ENCODE results near the gene HMX3.
A peak's percentile ranks its signal among the peaks of the same experiment; 100 is the strongest.
"Not testable (repeated sequence)": the region's sequence is repeated elsewhere in the genome, so short reads cannot be mapped to it uniquely, and the experiment has no call there.

HMX3 gene

DNA sequence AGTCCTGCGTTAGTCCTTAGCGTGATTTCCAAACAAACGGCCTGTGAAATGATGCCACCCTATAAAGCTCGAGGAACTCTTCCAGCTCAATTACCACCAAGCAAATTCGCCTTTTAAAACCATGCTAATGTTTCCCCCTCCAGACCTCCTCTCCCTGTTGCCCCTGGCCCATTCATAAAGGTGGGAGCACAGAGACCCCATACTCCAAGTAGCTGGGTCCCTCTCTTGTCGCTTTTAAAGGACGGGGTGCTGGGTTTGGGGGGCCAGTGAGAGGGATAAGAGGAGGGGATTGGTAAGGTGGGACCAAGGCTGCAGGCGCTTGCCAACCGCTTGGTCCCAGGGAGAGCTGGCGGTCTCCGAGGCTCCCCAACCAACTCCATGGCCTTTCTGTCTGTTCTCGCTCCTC is 13.4 kb downstream of the HMX3 start:
- DNase-seq = no peak

DNA sequence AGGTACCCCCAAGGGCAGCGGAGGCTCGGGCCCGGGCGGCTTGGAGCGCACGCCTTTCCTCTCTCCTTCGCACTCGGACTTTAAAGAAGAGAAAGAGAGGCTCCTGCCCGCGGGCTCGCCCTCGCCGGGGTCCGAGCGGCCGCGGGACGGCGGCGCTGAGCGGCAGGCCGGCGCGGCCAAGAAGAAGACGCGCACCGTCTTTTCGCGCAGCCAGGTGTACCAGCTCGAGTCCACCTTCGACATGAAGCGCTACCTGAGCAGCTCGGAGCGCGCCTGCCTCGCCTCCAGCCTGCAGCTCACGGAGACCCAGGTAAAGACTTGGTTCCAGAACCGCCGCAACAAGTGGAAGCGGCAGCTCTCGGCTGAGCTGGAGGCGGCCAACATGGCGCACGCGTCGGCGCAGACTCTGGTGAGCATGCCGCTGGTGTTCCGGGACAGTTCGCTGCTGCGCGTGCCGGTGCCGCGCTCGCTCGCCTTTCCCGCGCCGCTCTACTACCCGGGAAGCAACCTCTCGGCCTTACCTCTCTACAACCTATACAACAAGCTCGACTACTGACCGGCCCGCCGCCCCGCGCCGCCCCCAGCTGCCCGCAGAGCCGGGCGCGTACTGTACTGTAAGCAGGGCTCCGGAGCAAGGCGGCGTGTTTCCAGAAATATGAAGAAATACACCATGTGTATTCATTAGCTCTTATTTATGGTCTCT is 13.9 kb downstream of the HMX3 start:
- no peak for DNase-seq

DNA sequence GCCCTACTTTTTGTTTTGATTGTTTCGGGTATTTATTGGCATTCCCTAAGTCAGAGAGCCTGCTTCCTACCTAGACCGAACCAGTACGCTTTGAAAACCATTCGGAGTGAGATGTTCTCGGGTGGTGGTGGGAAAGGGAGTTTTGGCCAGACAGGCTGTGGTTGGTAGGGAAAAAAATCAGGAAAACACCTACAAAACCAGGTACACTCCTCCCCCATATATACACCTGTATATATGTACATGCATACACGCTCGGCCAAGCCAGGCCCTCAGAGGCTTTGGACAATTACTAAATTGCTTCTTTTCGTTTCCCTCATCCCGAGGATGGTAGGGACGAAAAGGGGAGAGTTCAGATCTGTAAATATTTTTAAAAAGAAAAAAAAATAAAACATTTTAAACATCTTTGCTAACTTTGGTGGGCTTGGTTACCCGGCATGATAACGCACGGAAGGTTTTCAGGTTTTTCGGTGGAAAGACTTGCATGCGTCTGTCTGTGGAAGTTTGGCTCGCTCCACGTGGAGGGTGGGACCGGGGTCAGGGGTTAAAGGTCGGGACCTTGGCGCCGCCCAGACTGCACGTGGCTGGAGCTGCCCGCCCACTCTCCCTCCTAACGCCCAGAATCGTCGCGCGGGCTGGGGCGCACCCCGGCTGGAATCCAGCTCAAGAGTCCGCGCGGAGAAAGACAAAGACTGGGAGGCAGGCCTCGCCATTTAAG is 14.7 kb downstream of the HMX3 start:
- no peak for DNase-seq

DNA sequence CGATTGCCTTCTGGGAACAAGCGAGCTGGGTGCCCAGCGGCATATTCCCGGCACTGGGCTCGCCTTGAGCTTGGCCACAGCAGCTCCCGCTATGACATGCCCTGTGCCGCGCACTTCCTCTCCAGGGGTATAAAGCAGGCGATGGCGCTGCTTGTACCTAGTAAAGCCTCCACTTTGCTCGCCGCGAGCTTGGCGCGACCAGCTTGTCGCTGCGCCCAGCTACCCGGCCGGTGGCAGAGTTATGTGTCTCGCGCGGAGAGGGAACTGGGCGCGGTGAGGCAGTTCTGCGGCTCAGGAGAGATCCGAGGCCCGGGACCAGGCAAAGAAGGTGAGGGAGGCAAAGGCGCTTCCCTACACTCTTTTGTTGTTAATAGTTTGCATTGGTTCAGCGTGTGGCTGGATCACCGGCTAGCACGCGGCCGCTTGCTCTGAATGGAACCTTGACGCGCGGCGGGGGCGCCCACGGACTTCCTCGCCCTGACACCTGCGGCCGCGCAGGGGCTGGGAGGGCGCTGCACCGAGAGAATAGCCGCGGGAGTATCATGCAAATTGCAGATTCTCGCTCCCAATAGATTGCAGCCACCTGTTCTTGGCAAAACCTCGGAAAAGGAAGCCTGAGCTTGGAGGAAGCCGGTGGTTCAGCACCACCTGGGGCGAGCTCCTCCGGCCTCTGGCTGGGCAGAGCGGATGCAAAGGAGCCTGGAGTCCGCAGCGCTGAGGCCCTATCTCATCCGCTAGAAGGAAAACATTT is 15.4 kb downstream of the HMX3 start:
- no peak for DNase-seq

GRCh38 chr10:123151737-123152135 is 16.0 kb downstream of the HMX3 start:
- no peak for DNase-seq

DNA sequence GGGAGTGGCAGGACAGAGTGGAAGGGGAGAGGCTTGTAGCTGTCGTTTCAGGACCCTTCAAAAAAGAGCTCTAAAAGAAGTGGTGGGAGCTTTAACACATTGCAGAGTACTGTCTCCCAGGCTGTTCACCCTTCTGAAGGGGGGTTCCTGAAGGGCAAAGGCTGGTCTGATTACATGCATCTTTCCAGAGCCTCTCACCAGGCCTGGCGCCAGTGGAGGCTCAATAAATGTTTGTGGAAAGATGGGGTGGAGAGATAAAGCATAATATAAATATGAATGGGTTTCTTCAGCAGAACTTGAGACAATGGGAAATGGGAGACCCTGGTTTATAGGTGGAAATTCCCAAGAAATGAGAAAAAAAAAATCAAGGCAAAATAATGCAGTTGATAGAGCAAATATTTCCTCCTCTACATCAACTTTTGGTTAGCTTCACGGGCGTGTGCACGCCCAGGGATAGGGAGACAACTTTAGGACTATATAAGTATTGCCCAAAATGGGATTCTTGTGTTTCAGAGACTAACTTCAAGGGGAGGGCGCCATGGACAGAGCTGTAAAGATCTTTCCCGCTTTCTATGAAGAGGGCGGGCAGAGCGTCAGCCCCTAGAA is 17.8 kb downstream of the HMX3 start:
- DNase-seq = no peak

GRCh38 chr10:123154092-123154710 is 18.4 kb downstream of the HMX3 start, which contains the start of gene BUB3:
TSS of gene BUB3 (plus strand) at chr10:123154402. CDS start at chr10:123154918, 516 bp downstream.
- DNase-seq = peak; percentile 95

DNA sequence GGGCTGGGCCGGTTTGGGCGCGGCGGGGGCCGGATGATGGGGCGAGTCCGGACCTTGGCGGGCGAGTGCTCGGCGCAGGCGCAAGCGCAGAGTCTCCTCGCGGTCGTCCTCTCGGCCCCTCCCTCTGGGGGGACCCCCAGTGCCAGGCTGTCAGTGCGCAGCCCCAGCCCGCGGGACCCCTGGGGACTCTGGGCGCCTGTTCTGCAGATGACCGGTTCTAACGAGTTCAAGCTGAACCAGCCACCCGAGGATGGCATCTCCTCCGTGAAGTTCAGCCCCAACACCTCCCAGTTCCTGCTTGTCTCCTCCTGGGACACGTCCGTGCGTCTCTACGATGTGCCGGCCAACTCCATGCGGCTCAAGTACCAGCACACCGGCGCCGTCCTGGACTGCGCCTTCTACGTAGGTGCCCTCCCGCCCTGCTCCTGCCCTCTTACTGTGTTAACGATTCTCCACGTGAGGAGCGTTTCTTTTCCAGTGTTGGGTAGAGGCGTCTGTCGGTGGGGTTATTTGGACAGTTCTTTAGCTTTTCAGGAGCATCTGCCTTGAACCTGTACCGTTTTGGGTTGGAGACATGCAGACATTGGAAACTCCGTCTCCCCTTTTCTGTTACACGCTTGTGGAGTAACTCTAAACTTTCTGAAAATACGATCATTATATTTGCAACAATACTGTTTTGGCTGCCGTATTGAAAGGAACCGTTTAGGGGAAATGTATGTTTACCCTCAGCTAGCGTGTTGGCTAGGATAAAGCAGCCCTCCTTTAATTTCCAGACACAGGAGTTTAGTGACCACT is 19.1 kb downstream of the HMX3 start:
- peak; percentile 5 for DNase-seq

DNA sequence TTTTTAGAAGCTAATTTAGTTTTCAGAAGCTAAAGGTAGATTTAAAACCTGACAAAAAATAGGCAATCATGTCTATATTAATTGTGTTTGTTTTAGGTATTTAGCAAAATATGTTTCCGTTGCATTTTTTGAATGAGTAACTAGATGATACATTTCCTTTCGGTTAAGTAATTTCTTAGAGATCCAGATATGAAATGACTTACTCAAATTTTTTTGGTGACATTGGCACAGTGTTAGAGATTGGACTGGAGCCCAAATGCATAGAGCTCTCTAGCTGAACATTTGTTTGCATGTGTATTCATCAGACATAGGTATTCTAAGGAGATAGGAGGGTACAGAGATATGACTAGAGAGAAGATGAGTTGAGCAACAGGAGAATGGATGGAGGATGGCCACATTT is 20.3 kb downstream of the HMX3 start:
- DNase-seq = no peak

DNA sequence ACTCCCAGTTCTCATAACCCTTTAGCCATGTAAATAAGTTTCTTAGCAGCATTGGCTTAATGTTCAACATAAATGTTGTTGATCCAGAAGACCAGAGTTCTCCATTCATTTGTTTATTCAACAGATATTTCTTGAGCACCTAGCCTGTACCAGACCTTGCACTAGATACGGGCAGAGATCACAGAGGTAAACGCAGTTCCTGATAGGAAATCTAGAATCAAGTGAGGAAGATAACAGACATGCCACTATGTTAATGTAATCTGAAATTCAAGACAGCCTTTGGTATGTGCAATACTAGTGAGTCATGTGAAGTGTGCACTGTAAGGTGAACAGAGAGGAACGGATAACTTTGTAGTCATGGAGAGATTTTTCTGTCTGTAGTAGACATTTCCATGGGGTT is 21.4 kb downstream of the HMX3 start:
- DNase-seq = no peak

- DNase-seq = no peak
Measured at GRCh38 chr10:123158682-123159081, 22.9 kb downstream of the HMX3 start.

GRCh38 chr10:123160311-123160980 is 24.7 kb downstream of the HMX3 start:
- DNase-seq = no peak

- DNase-seq = no peak
Measured at GRCh38 chr10:123164319-123164718, 28.5 kb downstream of the HMX3 start.

GRCh38 chr10:123165445-123166072 is 29.8 kb downstream of the HMX3 start:
- DNase-seq = no peak

DNA sequence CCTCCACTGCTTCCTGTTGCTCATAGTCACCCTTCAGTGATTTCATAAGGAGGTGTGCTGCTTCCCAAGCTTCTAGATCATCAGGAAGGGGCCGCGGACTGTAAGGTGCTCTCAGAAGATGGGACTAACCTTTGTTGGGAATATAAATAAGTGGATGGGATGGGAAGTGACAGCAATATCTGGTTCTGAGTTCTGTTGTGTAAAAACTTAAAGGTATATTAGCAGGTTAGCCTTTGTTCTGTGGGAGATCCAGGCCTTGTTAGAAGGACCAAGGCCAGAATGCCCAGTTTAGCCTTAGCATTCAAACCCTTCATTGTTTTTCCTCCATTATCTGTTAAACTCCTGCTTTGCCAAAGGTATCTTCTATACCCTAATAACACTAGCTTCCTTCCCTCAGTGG is 30.8 kb downstream of the HMX3 start:
- no peak for DNase-seq

DNA sequence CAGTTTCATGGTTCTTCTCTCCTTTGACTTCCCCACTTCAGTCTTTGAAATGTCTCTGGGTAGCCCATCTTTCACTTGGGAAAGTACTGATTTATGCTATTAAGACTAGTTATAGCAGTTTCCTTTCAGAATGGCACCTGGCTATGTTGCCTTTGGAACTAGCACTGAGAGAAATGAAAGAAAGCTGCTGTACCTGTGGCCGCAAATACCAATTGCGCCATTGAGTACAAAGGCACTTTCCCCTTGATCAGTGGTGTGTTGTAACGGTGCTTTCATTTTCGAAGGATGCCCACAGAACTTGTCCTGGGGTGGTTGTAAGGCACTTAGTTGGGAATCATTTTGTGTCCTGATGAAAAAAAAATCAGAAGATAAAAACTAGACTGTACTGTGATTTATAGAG is 35.2 kb downstream of the HMX3 start:
- no peak for DNase-seq

GRCh38 chr10:123171616-123172015 is 35.8 kb downstream of the HMX3 start:
- not testable (repeated sequence) for DNase-seq

- no peak for DNase-seq
Measured at GRCh38 chr10:123175389-123176387, 39.9 kb downstream of the HMX3 start.

DNA sequence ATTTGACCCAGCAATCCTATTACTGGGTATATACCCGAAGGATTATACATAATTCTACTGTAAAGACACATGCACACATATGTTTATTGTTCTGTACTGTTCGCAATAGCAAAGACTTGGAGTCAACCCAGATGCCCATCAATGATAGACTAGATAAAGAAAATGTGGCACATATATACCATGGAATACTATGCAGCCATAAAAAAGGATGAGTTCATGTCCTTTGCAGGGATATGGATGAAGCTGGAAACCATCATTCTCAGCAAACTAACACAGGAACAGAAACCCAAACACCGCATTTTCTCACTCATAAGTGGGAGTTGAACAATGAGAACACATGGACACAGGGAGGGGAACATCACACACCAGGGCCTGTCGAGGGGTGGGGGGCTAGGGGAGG is 42.6 kb downstream of the HMX3 start:
- DNase-seq = not testable (repeated sequence)

Data from COR-L47 (cell line).